A549 (cell line): Measurements from ENCODE around the gene TOX2. TPM values are rescaled to one million over a fixed set of nuclear protein-coding genes. Genes with fewer than 3 reads are reported as not detected.

Experiments used
- ATAC-seq, 2 experiments: fragments of 200-7000 bp in 1 of 2; fragments of >200 bp in 1 of 2; cut with Nextera tagmentation in 1 of 2; cut with Tn5 transposase in 1 of 2; 3 replicates each; pipeline versions ENCODE4 v1.8.0 to v1.9.1; 2018 to 2020; ENCODE audit warnings: mild to moderate bottlenecking in 1 of 2, moderate library complexity in 1 of 2
- CTCF ChIA-PET: fragments of 300-600 bp; sonication (Branson Sonifier 250); formaldehyde crosslinking; extraction: SDS; loops from one replicate; lab custom pipeline; 2021; ENCODE audit warnings: antibody characterized with exemption, inconsistent platforms; lab: Yijun Ruan, JAX
- POLR2A ChIA-PET: fragments of 350-600 bp; formaldehyde crosslinking; extraction: SDS; loops from one replicate; lab custom pipeline; 2021; ENCODE audit warnings: antibody characterized with exemption, inconsistent platforms; lab: Yijun Ruan, JAX
- DNase-seq, 2 experiments: peaks; one replicate each; pipeline versions ENCODE4 v3.0.0 to v3.0.0-alpha.2; 2011 to 2016; ENCODE audit warnings: low read depth in 1 of 2, low spot score in 1 of 2
- FAIRE-seq: peaks from 2 replicates; lab custom pipeline; 2011; peaks lifted over from hg19 to GRCh38; lab: Jason Lieb, UNC
- H3K27ac ChIP-seq, 2 experiments: fragments of >200 bp; sonication (Bioruptor Twin); formaldehyde crosslinking; 3 replicates each; pipeline ENCODE4 v1.5.1; 2016 to 2017
- H3K4me1 ChIP-seq: fragments of >200 bp; sonication (Bioruptor Twin); formaldehyde crosslinking; 3 replicates; pipeline ENCODE4 v1.6.1; 2016
- H3K4me2 ChIP-seq: fragments of >200 bp; sonication (Bioruptor Twin); formaldehyde crosslinking; 3 replicates; pipeline ENCODE4 v1.6.1; 2016
- H3K4me3 ChIP-seq: fragments of >200 bp; sonication (Bioruptor Twin); formaldehyde crosslinking; 3 replicates; pipeline ENCODE4 v1.5.1; 2016
- H3K9me3 ChIP-seq: fragments of >200 bp; sonication (Bioruptor Twin); formaldehyde crosslinking; 3 replicates; pipeline ENCODE4 v1.6.1; 2016
- E2F6 ChIP-seq: IDR thresholded peaks from 2 replicates; pipeline ENCODE4 v1.6.1; 2012; ENCODE audit warnings: low read depth, borderline replicate concordance
- EHF ChIP-seq: fragments of 250-450 bp; sonication (Bioruptor Pico); IDR thresholded peaks from 2 replicates; pipeline ENCODE4 v1.5.0; 2020; ENCODE audit warnings: mild to moderate bottlenecking
- FOSB ChIP-seq: fragments of 250-450 bp; sonication (Bioruptor Pico); IDR thresholded peaks from 2 replicates; pipeline ENCODE4 v1.5.0; 2020; ENCODE audit warnings: mild to moderate bottlenecking, moderate library complexity
- FOSL2 ChIP-seq, 2 experiments: fragments of 450-650 bp in 1 of 2; fragments of >200 bp in 1 of 2; sonication (Bioruptor Twin) in 1 of 2; formaldehyde crosslinking; IDR thresholded peaks; 2 replicates each; pipeline versions ENCODE4 v1.5.0 to v1.6.1; 2016 to 2020; ENCODE audit warnings: mild to moderate bottlenecking in 1 of 2, moderate library complexity in 1 of 2
- HES2 ChIP-seq: fragments of >200 bp; sonication (Bioruptor Twin); formaldehyde crosslinking; IDR thresholded peaks from 2 replicates; pipeline ENCODE4 v1.6.1; 2016
- HEYL ChIP-seq: fragments of 250-450 bp; sonication (Bioruptor Pico); IDR thresholded peaks from 2 replicates; pipeline ENCODE4 v1.8.0; 2021; ENCODE audit warnings: mild to moderate bottlenecking, moderate library complexity
- JUNB ChIP-seq: fragments of >200 bp; sonication (Bioruptor Twin); formaldehyde crosslinking; IDR thresholded peaks from 2 replicates; pipeline ENCODE4 v1.6.1; 2016
- MAFK ChIP-seq: fragments of 450-650 bp; IDR thresholded peaks from 2 replicates; pipeline ENCODE4 v1.6.1; 2014; ENCODE audit not compliant: partially characterized antibody
- MYC ChIP-seq: IDR thresholded peaks from 2 replicates; pipeline ENCODE4 v1.6.1; 2012; ENCODE audit warnings: mild to moderate bottlenecking, inconsistent platforms, low read length, improper control_type of control experiment, borderline replicate concordance
- NR3C1 ChIP-seq: fragments of >200 bp; sonication (Bioruptor Twin); formaldehyde crosslinking; IDR thresholded peaks from 3 replicates; pipeline ENCODE4 v1.6.1; 2017
- TP53 ChIP-seq: fragments of 250-450 bp; sonication (Bioruptor Pico); IDR thresholded peaks from 2 replicates; pipeline ENCODE4 v1.5.0; 2021; ENCODE audit warnings: mild to moderate bottlenecking, moderate library complexity
- WGBS: methylation state at CpG from one replicate; pipeline ENCODE4 v1.1.6; 2017; ENCODE audit errors: missing lambda C conversion rate; 5-methylcytosine and 5-hydroxymethylcytosine counted together
- polyA plus RNA-seq, 4 experiments: library from polyadenylated mRNA; depleted of rRNA in 3 of 4; stranded (reverse); fragments of >200 nt; fragmentation: RNase III in 1 of 4; extraction: RNeasy Plus Mini Kit Qiagen cat#74134 plus additional on column Dnase treatment in 1 of 4; gene quantifications; 2 replicates in 3 of 4; 3 replicates in 1 of 4; pipeline ENCODE4 v1.2.3, GENCODE V29; 2011 to 2017
- TF ChIP-seq, protein P1 (sequence below): fragments of 250-450 bp; sonication (Bioruptor Pico); IDR thresholded peaks from 2 replicates; pipeline ENCODE4 v1.5.0; 2020; ENCODE audit warnings: low read depth, mild to moderate bottlenecking, moderate library complexity
- TF ChIP-seq, protein P2 (sequence below): IDR thresholded peaks from 2 replicates; pipeline ENCODE4 v1.6.1; 2012

The TOX2 gene
- polyA plus RNA-seq, 2 of the 4 experiments (the other 2 are of a cell fraction), result 2.5 to 5.3 TPM

GRCh38 chr20:44073011-44073674 lies 158.5 kb downstream of the TOX2 start:
- Histone ChIP-seq H3K27ac (0 out of 6 replicates have a peak overlapping the region, but pooled peaks of 1 of the 2 experiments have one; percentile 14), H3K4me2 (no peak overlapping the region), H3K4me1 (peaks cover 11% of the 10 kb centered on the region; the same call in 2 of the 3 replicates), H3K4me3 (no peak overlapping the region), H3K9me3 (no peaks in the 10 kb centered on the region)
- no peak for ATAC-seq
- FAIRE-seq, result no peak
- CTCF ChIA-PET, result interaction anchor here (0.9 to 1.1 kb wide), 2 partner anchors 232 to 323 kb away, joined by 3 to 8 read pairs; no protein-coding TSS in a partner anchor
- WGBS, result 79% methylated on average over 16 of the region's 16 CpGs
- POLR2A ChIA-PET, result no interaction called here
- no peak for DNase-seq
- no peak for TF ChIP-seq E2F6
- no peak for TF ChIP-seq HES2
- TF ChIP-seq, protein P1, sequence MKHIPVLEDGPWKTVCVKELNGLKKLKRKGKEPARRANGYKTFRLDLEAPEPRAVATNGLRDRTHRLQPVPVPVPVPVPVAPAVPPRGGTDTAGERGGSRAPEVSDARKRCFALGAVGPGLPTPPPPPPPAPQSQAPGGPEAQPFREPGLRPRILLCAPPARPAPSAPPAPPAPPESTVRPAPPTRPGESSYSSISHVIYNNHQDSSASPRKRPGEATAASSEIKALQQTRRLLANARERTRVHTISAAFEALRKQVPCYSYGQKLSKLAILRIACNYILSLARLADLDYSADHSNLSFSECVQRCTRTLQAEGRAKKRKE, result no peak
- no peak for TF ChIP-seq MYC
- TF ChIP-seq HEYL (CRISPR knock-in tag), result no peak
- TF ChIP-seq, protein P2, sequence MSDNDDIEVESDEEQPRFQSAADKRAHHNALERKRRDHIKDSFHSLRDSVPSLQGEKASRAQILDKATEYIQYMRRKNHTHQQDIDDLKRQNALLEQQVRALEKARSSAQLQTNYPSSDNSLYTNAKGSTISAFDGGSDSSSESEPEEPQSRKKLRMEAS, result no peak
- TF ChIP-seq MAFK, result no peak
- no peak for TF ChIP-seq EHF (CRISPR knock-in tag)

GRCh38 chr20:44073675-44074071 lies 159.0 kb downstream of the TOX2 start:
- 74% methylated on average over 6 of the region's 6 CpGs for WGBS
- CTCF ChIA-PET, result no interaction called here
- no peak for TF ChIP-seq E2F6
- TF ChIP-seq, all 56 proteins: peak for 0
- POLR2A ChIA-PET, result no interaction called here
- DNase-seq (no peak), ATAC-seq (no peak), FAIRE-seq (no peak)
- Histone ChIP-seq H3K4me3 (no peak overlapping the region), H3K9me3 (no peaks in the 10 kb centered on the region), H3K27ac (no peak overlapping the region), H3K4me1 (peaks cover 11% of the 10 kb centered on the region; the same call in 2 of the 3 replicates), H3K4me2 (no peak overlapping the region; the same call in 2 of the 3 replicates)

DNA sequence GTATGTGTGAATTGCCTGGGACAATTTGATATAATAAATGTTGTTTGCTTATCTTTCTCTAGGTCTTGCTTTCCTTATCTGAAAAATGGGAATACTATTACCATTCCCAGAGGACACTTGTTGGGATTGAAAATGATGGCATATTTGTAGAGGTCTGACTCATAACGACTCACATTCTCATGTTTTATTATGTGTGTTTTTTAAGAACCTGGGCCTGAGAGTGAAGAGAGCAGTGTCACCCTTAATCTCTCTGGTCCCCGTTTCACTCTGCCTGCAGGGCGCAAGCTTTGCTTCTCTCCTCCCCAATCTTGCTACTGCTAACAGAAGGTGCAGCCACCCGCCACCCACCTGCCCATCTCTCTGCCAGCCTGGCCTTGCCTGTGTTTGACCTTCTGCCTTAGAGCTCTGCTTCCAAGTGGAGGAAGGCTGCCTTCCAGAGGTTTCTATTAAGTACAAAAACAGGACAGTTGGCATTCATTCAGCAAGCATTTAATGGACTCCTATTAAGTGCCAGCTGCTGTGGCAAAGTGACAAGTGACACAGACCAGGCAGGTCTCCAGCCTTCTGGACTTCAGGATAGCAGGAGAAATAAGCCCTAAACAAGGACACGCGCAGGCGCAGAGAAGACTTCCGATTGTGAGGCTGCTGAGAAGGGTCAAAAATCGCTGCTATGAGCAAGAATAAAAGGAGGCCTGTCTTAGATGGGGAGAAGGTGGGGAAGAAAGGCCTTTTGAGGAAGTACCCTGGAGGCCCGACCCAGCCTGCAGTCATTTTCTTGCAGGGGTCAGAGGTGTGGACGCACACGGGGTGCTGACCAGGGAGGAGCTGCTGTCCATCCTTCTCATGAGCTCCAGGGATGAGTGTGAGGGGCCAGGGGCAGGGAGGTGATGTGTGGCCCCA lies 159.8 kb downstream of the TOX2 start:
- ATAC-seq, result peak in 1 of 2 experiments; percentile 28; a peak in 1 of 6 replicates
- H3K4me2 ChIP-seq, result peak overlapping the region; percentile 8; the same call in 1 of the 3 replicates
- POLR2A ChIA-PET, result no interaction called here

GRCh38 chr20:44075191-44075949 lies 160.7 kb downstream of the TOX2 start:
- TF ChIP-seq FOSB (CRISPR knock-in tag) (no peak), NR3C1 (no peak)
- FAIRE-seq, result no peak
- Histone ChIP-seq H3K4me1 (peaks cover 11% of the 10 kb centered on the region; the same call in 2 of the 3 replicates), H3K4me2 (no peak overlapping the region), H3K27ac (0 out of 6 replicates have a peak overlapping the region, but pooled peaks of 1 of the 2 experiments have one; percentile 17), H3K9me3 (no peaks in the 10 kb centered on the region), H3K4me3 (no peak overlapping the region)
- ChIA-PET CTCF (interaction anchor here (0.5 to 1.5 kb wide), 5 partner anchors 230 to 627 kb away, joined by 3 to 8 read pairs (median 4); no protein-coding TSS in a partner anchor), POLR2A (no interaction called here)
- DNase-seq, result no peak
- WGBS, result 89% methylated on average over 23 of the region's 23 CpGs
- no peak for ATAC-seq

More for the DNA sequence above, 159.8 kb downstream of the TOX2 start:
- WGBS, result 66% methylated on average over 12 of the region's 12 CpGs
- DNase-seq, result no peak
- Histone ChIP-seq H3K4me3 (no peak overlapping the region), H3K9me3 (no peaks in the 10 kb centered on the region), H3K4me1 (peaks cover 11% of the 10 kb centered on the region; the same call in 2 of the 3 replicates), H3K27ac (peak overlapping the region in 1 of 2 experiments; percentile 55; a peak in 3 of 6 replicates)
- FAIRE-seq, result no peak
- CTCF ChIA-PET, result interaction anchor here (0.5 to 1.3 kb wide), 3 partner anchors 293 to 626 kb away, joined by 3 to 8 read pairs (median 3); no protein-coding TSS in a partner anchor
- TF ChIP-seq FOSL2 (IDR thresholded peaks at IDR 0.05), result no peak
- TF ChIP-seq FOSL2 (CRISPR knock-in tag; IDR thresholded peaks at IDR 0.05), result 0 out of 2 replicates have a peak, but pooled peaks have one; percentile 14
- no peak for TF ChIP-seq JUNB
- no peak for TF ChIP-seq TP53
